Measurements from ENCODE around the gene CEP104.

Gene CEP104

GRCh38 chr1:3903141-3904005 is 46.4 kb upstream of the CEP104 start:
- H3K27ac ChIP-seq: no peak overlapping the region
- TF ChIP-seq ZFX (IDR thresholded peaks at IDR 0.05) (no peak), CTCF (conservative IDR thresholded peaks at IDR 0.05) (no peak)

GRCh38 chr1:3902571-3903091 is 45.6 kb upstream of the CEP104 start:
- no peak for TF ChIP-seq ZFX (IDR thresholded peaks at IDR 0.05)
- no peak for TF ChIP-seq CTCF (conservative IDR thresholded peaks at IDR 0.05)
- no peak overlapping the region for H3K27ac ChIP-seq

DNA sequence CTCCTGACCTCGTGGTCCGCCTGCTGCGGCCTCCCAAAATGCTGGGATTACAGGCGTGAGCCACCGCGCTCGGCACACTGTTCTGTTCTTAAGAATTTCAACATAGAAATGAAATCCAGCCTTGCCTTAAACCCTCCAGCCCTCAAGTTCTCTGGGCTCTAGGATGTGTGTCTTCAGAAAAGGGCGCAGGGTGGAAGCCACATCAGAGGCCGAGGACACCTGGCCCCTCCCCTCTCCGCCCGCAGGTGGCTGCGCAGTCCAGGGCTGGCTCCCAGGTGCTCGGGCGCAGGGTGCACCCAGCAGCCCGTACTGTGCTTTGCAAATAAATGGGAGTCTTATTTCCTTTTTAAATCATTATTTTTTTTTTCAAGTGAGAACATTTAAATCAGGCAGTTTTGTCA is 45.1 kb upstream of the CEP104 start:
- no peak overlapping the region for H3K27ac ChIP-seq

DNA sequence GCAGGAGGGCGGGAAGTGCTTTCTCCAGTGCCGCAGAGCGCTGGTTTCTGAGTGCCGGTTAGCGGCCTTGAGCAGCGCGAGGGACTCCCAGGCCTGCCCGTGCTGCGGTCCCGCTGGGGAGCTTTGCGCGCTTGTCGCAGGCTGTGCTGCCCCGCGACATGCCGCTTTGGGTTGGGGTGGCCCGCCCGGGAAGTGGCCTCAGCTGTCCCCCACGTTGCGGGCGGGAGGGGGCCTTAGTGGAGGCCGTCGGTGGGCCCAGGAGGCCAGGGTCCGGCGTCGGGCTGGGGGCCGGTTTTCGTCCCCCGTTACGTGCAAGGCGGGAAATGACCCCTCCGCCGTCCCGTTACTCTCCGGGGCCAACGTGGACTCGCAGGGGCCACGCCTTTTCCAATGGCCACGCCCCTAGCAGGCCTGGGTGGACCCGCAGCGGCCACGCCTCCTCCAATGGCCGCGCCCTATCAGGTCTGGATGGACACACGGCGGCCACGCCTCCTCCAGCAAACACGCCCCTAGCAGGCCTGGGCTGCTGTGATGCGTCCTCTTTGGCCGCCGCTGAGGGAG is 44.0 kb upstream of the CEP104 start:
- H3K27ac ChIP-seq: peak overlapping the region; percentile 95
- TF ChIP-seq CTCF (conservative IDR thresholded peaks at IDR 0.05) (no peak), ZFX (IDR thresholded peaks at IDR 0.05) (no peak)

More for the DNA sequence above, 45.1 kb upstream of the CEP104 start:
- TF ChIP-seq ZFX (IDR thresholded peaks at IDR 0.05) (no peak), CTCF (conservative IDR thresholded peaks at IDR 0.05) (no peak)

GRCh38 chr1:3900150-3900968 is 43.3 kb upstream of the CEP104 start, which contains the start of gene C1orf174:
C1orf174 (minus strand) TSS chr1:3900272; CDS start chr1:3900186, 86 bp downstream.
- peak within 1 kb of the TSS; percentile 95 for H3K27ac ChIP-seq
- TF ChIP-seq CTCF (conservative IDR thresholded peaks at IDR 0.05) (no peak), ZFX (IDR thresholded peaks at IDR 0.05) (peak; percentile 69; the same call in 1 of the 2 replicates)

DNA sequence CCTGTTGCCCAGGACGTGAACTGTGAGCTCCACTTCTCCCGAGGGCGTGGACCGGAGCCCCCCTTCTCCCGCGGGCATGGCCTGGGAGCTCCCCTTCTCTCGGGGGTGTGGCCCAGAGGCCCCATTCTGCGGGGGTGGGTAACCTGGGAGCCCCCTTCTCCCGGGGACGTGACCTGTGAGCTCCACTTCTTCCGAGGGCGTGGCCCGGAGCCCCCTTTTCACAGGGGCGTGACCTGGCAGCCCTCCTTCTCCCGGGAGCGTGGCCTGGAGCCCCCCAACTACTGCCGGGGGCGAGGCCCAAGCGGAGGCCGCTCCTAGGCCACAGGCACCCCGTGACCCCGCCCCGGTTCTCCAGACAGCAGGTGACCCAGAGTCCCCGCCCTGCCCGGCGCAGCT is 42.7 kb upstream of the CEP104 start:
- H3K27ac ChIP-seq: peak overlapping the region; percentile 95
- TF ChIP-seq ZFX (IDR thresholded peaks at IDR 0.05) (peak; percentile 89), CTCF (conservative IDR thresholded peaks at IDR 0.05) (no peak)

Measured in C4-2B (cell line).